DOHH2 (cell line): ENCODE data around the gene PRKCD.

Experiments used
- H3F3A ChIP-seq: fragments of 200-600 bp; sonication (generic), shearing (Covaris generic); 2 replicates; pipeline ENCODE4 v1.6.0; 2016; ENCODE audit warnings: antibody characterized with exemption, mild to moderate bottlenecking; ENCODE audit not compliant: control insufficient read depth, insufficient read depth
- H3K27ac ChIP-seq: fragments of 200-600 bp; sonication (generic); 2 replicates; pipeline ENCODE4 v1.5.1; 2014; ENCODE audit warnings: low read depth, mild to moderate bottlenecking, low read length, moderate library complexity
- H3K27me3 ChIP-seq: fragments of 200-600 bp; sonication (generic); 2 replicates; pipeline ENCODE4 v1.6.1; 2014; ENCODE audit warnings: mild to moderate bottlenecking, low read length, mixed read lengths; ENCODE audit not compliant: control insufficient read depth
- H3K36me3 ChIP-seq: fragments of 200-600 bp; sonication (generic); 2 replicates; pipeline ENCODE4 v1.6.1; 2014; ENCODE audit warnings: mild to moderate bottlenecking, low read length, moderate library complexity, mixed read lengths; ENCODE audit not compliant: control insufficient read depth
- H3K4me1 ChIP-seq: fragments of 200-600 bp; sonication (generic); 2 replicates; pipeline ENCODE4 v1.6.1; 2014; ENCODE audit warnings: mild to moderate bottlenecking, low read length, mixed read lengths; ENCODE audit not compliant: control insufficient read depth
- H3K4me2 ChIP-seq: fragments of 200-600 bp; sonication (generic); 2 replicates; pipeline ENCODE4 v1.6.0; 2014; ENCODE audit warnings: mild to moderate bottlenecking, low read length, moderate library complexity
- H3K4me3 ChIP-seq: fragments of 200-600 bp; sonication (generic); 2 replicates; pipeline ENCODE4 v1.5.1; 2014; ENCODE audit warnings: mild to moderate bottlenecking, low read length, mixed read lengths
- H3K79me2 ChIP-seq: fragments of 200-600 bp; sonication (generic); 2 replicates; pipeline ENCODE4 v1.6.1; 2014; ENCODE audit warnings: mild to moderate bottlenecking, low read length, mixed read lengths; ENCODE audit not compliant: control insufficient read depth
- H3K9me2 ChIP-seq: fragments of 200-600 bp; sonication (generic); replicated peaks from 2 replicates; pipeline ENCODE4 v1.6.1; 2014; ENCODE audit warnings: mild to moderate bottlenecking, low read length, mixed read lengths; ENCODE audit not compliant: control insufficient read depth
- H3K9me3 ChIP-seq: fragments of 200-600 bp; sonication (generic); 2 replicates; pipeline ENCODE4 v1.6.1; 2014; ENCODE audit warnings: antibody characterized with exemption, low read length, mixed read lengths; ENCODE audit not compliant: control insufficient read depth, insufficient read depth
- H4K20me1 ChIP-seq: fragments of 200-600 bp; sonication (generic); 2 replicates; pipeline ENCODE4 v1.6.0; 2014; ENCODE audit warnings: low read depth, mild to moderate bottlenecking, antibody characterized with exemption, low read length, moderate library complexity; ENCODE audit not compliant: control insufficient read depth, insufficient read depth
- EZH2phosphoT487 ChIP-seq: fragments of 200-600 bp; sonication (generic); IDR thresholded peaks from 2 replicates; pipeline ENCODE4 v1.6.1; 2017; ENCODE audit warnings: borderline replicate concordance, mild to moderate bottlenecking, antibody characterized with exemption, low read length, moderate library complexity, mixed read lengths
- TF ChIP-seq, protein P1 (sequence below): fragments of 200-600 bp; sonication (generic); IDR thresholded peaks from one replicate; pipeline ENCODE4 v1.5.1; 2014; ENCODE audit warnings: antibody characterized with exemption, mild to moderate bottlenecking, low read depth, low read length; ENCODE audit not compliant: poor library complexity, severe bottlenecking

The PRKCD gene

DNA sequence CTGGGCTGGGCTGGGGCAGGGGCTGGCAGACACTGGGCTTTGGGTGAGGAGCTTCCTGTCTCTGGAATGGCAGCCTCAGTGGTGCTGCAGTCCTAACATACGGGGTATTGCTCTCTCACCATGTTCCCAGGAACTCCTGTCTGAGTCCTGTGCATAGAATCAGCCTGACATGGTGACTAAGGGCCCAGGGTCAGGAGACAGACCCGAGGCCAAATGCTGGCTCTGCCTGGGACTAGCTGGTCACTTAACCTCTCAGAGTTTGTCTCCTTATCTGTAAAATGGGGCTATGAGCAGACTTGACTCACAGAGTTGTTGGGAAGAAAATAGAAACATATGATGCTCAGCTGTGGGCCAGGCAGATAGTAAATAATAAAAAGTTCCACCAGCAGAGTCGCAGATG, 28.3 kb downstream of the PRKCD start:
- TF ChIP-seq, protein P1, sequence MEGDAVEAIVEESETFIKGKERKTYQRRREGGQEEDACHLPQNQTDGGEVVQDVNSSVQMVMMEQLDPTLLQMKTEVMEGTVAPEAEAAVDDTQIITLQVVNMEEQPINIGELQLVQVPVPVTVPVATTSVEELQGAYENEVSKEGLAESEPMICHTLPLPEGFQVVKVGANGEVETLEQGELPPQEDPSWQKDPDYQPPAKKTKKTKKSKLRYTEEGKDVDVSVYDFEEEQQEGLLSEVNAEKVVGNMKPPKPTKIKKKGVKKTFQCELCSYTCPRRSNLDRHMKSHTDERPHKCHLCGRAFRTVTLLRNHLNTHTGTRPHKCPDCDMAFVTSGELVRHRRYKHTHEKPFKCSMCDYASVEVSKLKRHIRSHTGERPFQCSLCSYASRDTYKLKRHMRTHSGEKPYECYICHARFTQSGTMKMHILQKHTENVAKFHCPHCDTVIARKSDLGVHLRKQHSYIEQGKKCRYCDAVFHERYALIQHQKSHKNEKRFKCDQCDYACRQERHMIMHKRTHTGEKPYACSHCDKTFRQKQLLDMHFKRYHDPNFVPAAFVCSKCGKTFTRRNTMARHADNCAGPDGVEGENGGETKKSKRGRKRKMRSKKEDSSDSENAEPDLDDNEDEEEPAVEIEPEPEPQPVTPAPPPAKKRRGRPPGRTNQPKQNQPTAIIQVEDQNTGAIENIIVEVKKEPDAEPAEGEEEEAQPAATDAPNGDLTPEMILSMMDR: no peak
- TF ChIP-seq EZH2phosphoT487: no peak
- H3K79me2 ChIP-seq: peaks cover 10% of the 10 kb centered on the region
- H3K36me3 ChIP-seq: peaks cover 88% of the 10 kb centered on the region
- H3K4me2 ChIP-seq: peak overlapping the region; percentile 45; the same call in 1 of the 2 replicates
- H4K20me1 ChIP-seq: no peaks in the 10 kb centered on the region
- H3K27ac ChIP-seq: peak overlapping the region; percentile 83; the same call in 1 of the 2 replicates
- H3K9me2 ChIP-seq: no peaks in the 10 kb centered on the region
- peaks cover 76% of the 10 kb centered on the region for H3K4me1 ChIP-seq
- H3F3A ChIP-seq: peaks cover 36% of the 10 kb centered on the region
- H3K9me3 ChIP-seq: no peaks in the 10 kb centered on the region
- no peaks in the 10 kb centered on the region for H3K27me3 ChIP-seq
- no peak overlapping the region for H3K4me3 ChIP-seq

DNA sequence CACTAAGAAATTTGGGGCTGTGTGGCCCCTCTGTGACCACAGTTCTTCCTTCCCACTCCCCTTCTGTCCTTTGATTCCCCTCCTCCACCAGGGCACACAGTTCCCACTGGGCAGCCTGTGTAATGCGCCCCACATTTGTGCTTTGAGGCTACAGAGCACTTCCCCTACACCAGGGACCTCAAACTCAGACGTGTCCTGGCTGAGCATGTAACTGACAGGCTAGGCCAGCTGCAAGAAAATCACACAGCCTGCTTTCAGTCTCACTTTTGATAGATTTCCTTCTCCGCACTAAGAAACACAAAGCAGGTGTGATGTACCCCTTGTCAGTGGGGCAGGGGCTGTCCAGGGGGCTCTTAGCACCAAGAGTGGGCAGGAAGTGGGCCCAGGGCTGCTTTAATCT, 29.6 kb downstream of the PRKCD start:
- no peaks in the 10 kb centered on the region for H4K20me1 ChIP-seq
- peaks cover 90% of the 10 kb centered on the region for H3K4me1 ChIP-seq
- no peaks in the 10 kb centered on the region for H3K9me2 ChIP-seq
- peaks cover 10% of the 10 kb centered on the region for H3K79me2 ChIP-seq
- peaks cover 86% of the 10 kb centered on the region for H3K36me3 ChIP-seq
- TF ChIP-seq, protein P1: no peak
- TF ChIP-seq EZH2phosphoT487: no peak
- peak overlapping the region; percentile 83 for H3K27ac ChIP-seq
- H3F3A ChIP-seq: peaks cover 36% of the 10 kb centered on the region
- H3K4me2 ChIP-seq: peak overlapping the region; percentile 45
- 0 out of 2 replicates have a peak overlapping the region, but pooled peaks have one; percentile 14 for H3K4me3 ChIP-seq
- H3K27me3 ChIP-seq: no peaks in the 10 kb centered on the region
- no peaks in the 10 kb centered on the region for H3K9me3 ChIP-seq

DNA sequence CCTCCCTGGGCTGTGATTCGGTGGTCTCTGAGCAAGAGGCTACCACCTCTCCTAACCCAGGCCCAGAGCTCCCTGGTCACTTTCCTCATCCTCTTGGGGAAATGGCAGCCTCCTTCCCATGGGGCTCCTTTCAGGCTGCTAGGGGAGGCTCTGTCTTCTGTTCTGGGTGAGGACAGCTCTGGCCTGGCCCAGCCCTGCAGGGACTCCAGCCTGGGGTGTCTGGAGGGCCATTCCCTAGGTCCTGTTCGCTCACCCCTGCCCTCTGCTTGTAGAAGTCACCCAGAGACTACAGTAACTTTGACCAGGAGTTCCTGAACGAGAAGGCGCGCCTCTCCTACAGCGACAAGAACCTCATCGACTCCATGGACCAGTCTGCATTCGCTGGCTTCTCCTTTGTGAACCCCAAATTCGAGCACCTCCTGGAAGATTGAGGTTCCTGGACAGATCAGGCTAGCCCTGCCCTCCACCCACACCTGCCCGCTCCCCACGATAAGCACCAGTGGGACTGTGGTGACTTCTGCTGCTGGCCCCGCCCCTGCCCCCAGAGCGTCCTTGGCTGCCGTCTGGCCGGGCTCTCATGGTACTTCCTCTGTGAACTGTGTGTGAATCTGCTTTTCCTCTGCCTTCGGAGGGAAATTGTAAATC, 30.9 kb downstream of the PRKCD start:
- H3K27ac ChIP-seq: peak overlapping the region; percentile 83
- H3K4me1 ChIP-seq: peaks cover 96% of the 10 kb centered on the region
- no peak for TF ChIP-seq EZH2phosphoT487
- TF ChIP-seq, protein P1: no peak
- H3K9me2 ChIP-seq: no peaks in the 10 kb centered on the region
- H3K4me3 ChIP-seq: peak overlapping the region; percentile 44
- H3K9me3 ChIP-seq: no peaks in the 10 kb centered on the region
- peak overlapping the region; percentile 60 for H3K4me2 ChIP-seq
- H3K27me3 ChIP-seq: no peaks in the 10 kb centered on the region
- H4K20me1 ChIP-seq: no peaks in the 10 kb centered on the region
- H3F3A ChIP-seq: peaks cover 36% of the 10 kb centered on the region
- H3K79me2 ChIP-seq: peaks cover 16% of the 10 kb centered on the region
- peaks cover 73% of the 10 kb centered on the region for H3K36me3 ChIP-seq
